ENCODE measurements around the gene FADS3.

The FADS3 gene

GRCh38 chr11:61925736-61926135 lies 34.4 kb upstream of the FADS3 start:
- no peak for DNase-seq (ENCODE audit: low read depth)
- no peak overlapping the region for H3K4me3 ChIP-seq (ENCODE audit: low read length)
- no peak for TF ChIP-seq CTCF (IDR thresholded peaks at IDR 0.05; ENCODE audit: insufficient read depth, low read depth, low read length, missing control alignments)

- no peak for TF ChIP-seq CTCF (IDR thresholded peaks at IDR 0.05; ENCODE audit: insufficient read depth, low read depth, low read length, missing control alignments)
- no peak for DNase-seq (ENCODE audit: low read depth)
- H3K4me3 ChIP-seq (ENCODE audit: low read length), result no peak overlapping the region
These were observed 32.7 kb upstream of the FADS3 start for GRCh38 chr11:61924064-61924455.

GRCh38 chr11:61923166-61924063 lies 32.1 kb upstream of the FADS3 start:
- no peak overlapping the region for H3K4me3 ChIP-seq (ENCODE audit: low read length)
- DNase-seq (ENCODE audit: low read depth), result peak; percentile 15
- no peak for TF ChIP-seq CTCF (IDR thresholded peaks at IDR 0.05; ENCODE audit: insufficient read depth, low read depth, low read length, missing control alignments)

- H3K4me3 ChIP-seq (ENCODE audit: low read length), result no peak overlapping the region
- DNase-seq (ENCODE audit: low read depth), result no peak
- TF ChIP-seq CTCF (IDR thresholded peaks at IDR 0.05; ENCODE audit: insufficient read depth, low read depth, low read length, missing control alignments), result no peak
These were observed 31.2 kb upstream of the FADS3 start for GRCh38 chr11:61922539-61922938.

- DNase-seq (ENCODE audit: low read depth), result no peak
- no peak overlapping the region for H3K4me3 ChIP-seq (ENCODE audit: low read length)
- no peak for TF ChIP-seq CTCF (IDR thresholded peaks at IDR 0.05; ENCODE audit: insufficient read depth, low read depth, low read length, missing control alignments)
These were observed 30.1 kb upstream of the FADS3 start for GRCh38 chr11:61921446-61921845.

- DNase-seq (ENCODE audit: low read depth), result no peak
- no peak for TF ChIP-seq CTCF (IDR thresholded peaks at IDR 0.05; ENCODE audit: insufficient read depth, low read depth, low read length, missing control alignments)
- no peak overlapping the region for H3K4me3 ChIP-seq (ENCODE audit: low read length)
These were observed 28.6 kb upstream of the FADS3 start for GRCh38 chr11:61919705-61920631.

All from epithelial cell of esophagus (primary cell).